PFSK-1 (cell line): Measurements from ENCODE around the gene IGFBP4.

ENCODE experiments used
- FOXP2 ChIP-seq: optimal IDR thresholded peaks from 2 replicates; pipeline ENCODE3; 2011; ENCODE audit warnings: borderline replicate concordance, control low read depth, inconsistent platforms; ENCODE audit not compliant: insufficient read depth; ENCODE audit errors: extremely low read length, extremely low read depth
- POLR2AphosphoS5 ChIP-seq: IDR thresholded peaks from 2 replicates; pipeline ENCODE4 v1.6.1; 2012; ENCODE audit warnings: low read depth, mild to moderate bottlenecking, control low read depth, low read length, moderate library complexity
- REST ChIP-seq, 2 experiments: IDR thresholded peaks; 2 replicates each; pipeline versions ENCODE4 v1.6.1 to v1.8.0; 2011 to 2012; ENCODE audit warnings: low read depth in 2 of 2, low read length in 2 of 2, control low read depth in 1 of 2, inconsistent platforms in 1 of 2, mild to moderate bottlenecking in 1 of 2, moderate library complexity in 1 of 2; ENCODE audit not compliant: insufficient read depth in 1 of 2
- SIN3A ChIP-seq: IDR thresholded peaks from 2 replicates; pipeline ENCODE4 v1.6.1; 2012; ENCODE audit warnings: mild to moderate bottlenecking, low read length, moderate library complexity, borderline replicate concordance; ENCODE audit not compliant: insufficient read depth
- TAF1 ChIP-seq: IDR thresholded peaks from 2 replicates; pipeline ENCODE4 v1.6.1; 2012; ENCODE audit warnings: low read length, control low read depth, borderline replicate concordance; ENCODE audit not compliant: insufficient read depth

The IGFBP4 gene

GRCh38 chr17:40445751-40446468 is 2.7 kb downstream of the IGFBP4 start:
- TF ChIP-seq REST (IDR thresholded peaks at IDR 0.05; ENCODE audit: insufficient read depth in 1 of 2, low read depth in 2 of 2, low read length in 2 of 2) (no peak), TAF1 (no peak), SIN3A (no peak), POLR2AphosphoS5 (no peak), FOXP2 (no peak)

GRCh38 chr17:40447148-40447644 is 3.9 kb downstream of the IGFBP4 start:
- TF ChIP-seq REST (IDR thresholded peaks at IDR 0.05; ENCODE audit: insufficient read depth in 1 of 2, low read depth in 2 of 2, low read length in 2 of 2) (no peak), SIN3A (no peak), POLR2AphosphoS5 (no peak), TAF1 (no peak), FOXP2 (no peak)

- TF ChIP-seq REST (IDR thresholded peaks at IDR 0.05; ENCODE audit: insufficient read depth in 1 of 2, low read depth in 2 of 2, low read length in 2 of 2) (no peak), POLR2AphosphoS5 (no peak), FOXP2 (no peak), SIN3A (no peak), TAF1 (no peak)
These were observed 4.6 kb downstream of the IGFBP4 start for GRCh38 chr17:40447806-40448205.

GRCh38 chr17:40448213-40448638 is 5.0 kb downstream of the IGFBP4 start:
- no peak for TF ChIP-seq REST (IDR thresholded peaks at IDR 0.05; ENCODE audit: insufficient read depth in 1 of 2, low read depth in 2 of 2, low read length in 2 of 2)
- no peak for TF ChIP-seq POLR2AphosphoS5
- TF ChIP-seq TAF1: no peak
- TF ChIP-seq FOXP2: no peak
- no peak for TF ChIP-seq SIN3A

GRCh38 chr17:40448639-40449261 is 5.5 kb downstream of the IGFBP4 start:
- no peak for TF ChIP-seq FOXP2
- TF ChIP-seq SIN3A: no peak
- TF ChIP-seq REST (IDR thresholded peaks at IDR 0.05; ENCODE audit: insufficient read depth in 1 of 2, low read depth in 2 of 2, low read length in 2 of 2): no peak
- no peak for TF ChIP-seq POLR2AphosphoS5
- no peak for TF ChIP-seq TAF1
